Gastroesophageal sphincter (tissue), 4 donors: ENCODE results near the gene ETFDH. TPM values are rescaled to one million over a fixed set of nuclear protein-coding genes. Genes with fewer than 3 reads are reported as not detected.

Source experiments
- small RNA-seq, 4 donors: library from RNA; depleted of rRNA; stranded (forward); fragments of <200 nt; gene quantifications; one replicate each; pipeline ENCODE3, GENCODE V24; 2016
- total RNA-seq, 4 donors: library from RNA; depleted of rRNA; stranded (reverse); fragments of >200 nt; gene quantifications; one replicate each; pipeline ENCODE4 v1.1.0, GENCODE V29; 2016

Gene ETFDH
- total RNA-seq, 4 donors from 2014 or later: 32.0 to 46.7 (median 38.9) TPM

Small RNA genes lying within 50 kb of the gene (small RNA-seq; reads per million reads assigned to genes)
- gene RF00012: 0 reads per million in 4 donors

Other genes with a start within 250 kb of the ETFDH start
- gene RXFP1, start 150.4 kb upstream of the ETFDH start, total RNA-seq: not detected
- 1 to 10 TPM; 2.8 to 4.2 (median 3.6) TPM for gene C4orf46, start 409 bp upstream of the ETFDH start, total RNA-seq
- 10 to 100 TPM; 22.2 to 27.6 (median 25.7) TPM for gene PPID, start 51.1 kb downstream of the ETFDH start, total RNA-seq
- gene FNIP2, start 96.7 kb downstream of the ETFDH start, total RNA-seq: 100 to 1,000 TPM in 1 of 4 donors, 10 to 100 TPM in 3; 53.0 to 135 (median 70.5) TPM